Smooth muscle cell of the pulmonary artery (primary cell): ENCODE measurements around the gene RGL2. TPM values are rescaled to one million over a fixed set of nuclear protein-coding genes. Genes with fewer than 3 reads are reported as not detected.

Source experiments
- total RNA-seq: library from RNA; depleted of rRNA; stranded (reverse); fragments of >200 nt; gene quantifications from 2 replicates; pipeline ENCODE4 v1.2.3, GENCODE V29; 2014

The RGL2 gene, protein sequence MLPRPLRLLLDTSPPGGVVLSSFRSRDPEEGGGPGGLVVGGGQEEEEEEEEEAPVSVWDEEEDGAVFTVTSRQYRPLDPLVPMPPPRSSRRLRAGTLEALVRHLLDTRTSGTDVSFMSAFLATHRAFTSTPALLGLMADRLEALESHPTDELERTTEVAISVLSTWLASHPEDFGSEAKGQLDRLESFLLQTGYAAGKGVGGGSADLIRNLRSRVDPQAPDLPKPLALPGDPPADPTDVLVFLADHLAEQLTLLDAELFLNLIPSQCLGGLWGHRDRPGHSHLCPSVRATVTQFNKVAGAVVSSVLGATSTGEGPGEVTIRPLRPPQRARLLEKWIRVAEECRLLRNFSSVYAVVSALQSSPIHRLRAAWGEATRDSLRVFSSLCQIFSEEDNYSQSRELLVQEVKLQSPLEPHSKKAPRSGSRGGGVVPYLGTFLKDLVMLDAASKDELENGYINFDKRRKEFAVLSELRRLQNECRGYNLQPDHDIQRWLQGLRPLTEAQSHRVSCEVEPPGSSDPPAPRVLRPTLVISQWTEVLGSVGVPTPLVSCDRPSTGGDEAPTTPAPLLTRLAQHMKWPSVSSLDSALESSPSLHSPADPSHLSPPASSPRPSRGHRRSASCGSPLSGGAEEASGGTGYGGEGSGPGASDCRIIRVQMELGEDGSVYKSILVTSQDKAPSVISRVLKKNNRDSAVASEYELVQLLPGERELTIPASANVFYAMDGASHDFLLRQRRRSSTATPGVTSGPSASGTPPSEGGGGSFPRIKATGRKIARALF
- 27.0 and 46.3 TPM in 2 replicates for total RNA-seq

DNA sequence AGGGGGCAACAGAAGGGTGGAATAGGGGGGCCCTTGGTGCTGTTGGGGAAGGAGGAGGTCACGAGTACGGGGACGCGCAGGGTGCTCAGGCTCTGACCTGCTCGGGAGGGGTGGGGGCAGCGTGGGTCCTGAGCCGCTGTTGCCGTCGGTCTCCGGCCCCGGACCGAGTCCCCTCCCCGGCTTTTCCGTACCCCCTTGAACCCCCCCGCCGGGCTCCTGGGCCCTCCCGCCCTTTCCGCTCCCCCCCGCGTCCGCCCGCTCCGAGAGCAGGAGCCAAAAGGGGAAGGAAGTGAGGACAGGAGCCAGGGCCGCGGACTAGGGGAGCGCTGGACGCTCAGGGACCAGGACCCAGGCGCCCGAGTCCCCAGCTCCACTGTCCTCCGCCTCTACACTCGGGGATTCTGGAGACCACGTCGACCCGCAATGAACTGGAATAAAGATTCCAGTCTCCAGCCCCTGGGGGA, at the start of gene RGL2:
Gene RGL2, minus strand, starts transcription at position 170 of the 464 bp plus-strand sequence. CDS start 332 bp downstream, outside the sequence.

DNA sequence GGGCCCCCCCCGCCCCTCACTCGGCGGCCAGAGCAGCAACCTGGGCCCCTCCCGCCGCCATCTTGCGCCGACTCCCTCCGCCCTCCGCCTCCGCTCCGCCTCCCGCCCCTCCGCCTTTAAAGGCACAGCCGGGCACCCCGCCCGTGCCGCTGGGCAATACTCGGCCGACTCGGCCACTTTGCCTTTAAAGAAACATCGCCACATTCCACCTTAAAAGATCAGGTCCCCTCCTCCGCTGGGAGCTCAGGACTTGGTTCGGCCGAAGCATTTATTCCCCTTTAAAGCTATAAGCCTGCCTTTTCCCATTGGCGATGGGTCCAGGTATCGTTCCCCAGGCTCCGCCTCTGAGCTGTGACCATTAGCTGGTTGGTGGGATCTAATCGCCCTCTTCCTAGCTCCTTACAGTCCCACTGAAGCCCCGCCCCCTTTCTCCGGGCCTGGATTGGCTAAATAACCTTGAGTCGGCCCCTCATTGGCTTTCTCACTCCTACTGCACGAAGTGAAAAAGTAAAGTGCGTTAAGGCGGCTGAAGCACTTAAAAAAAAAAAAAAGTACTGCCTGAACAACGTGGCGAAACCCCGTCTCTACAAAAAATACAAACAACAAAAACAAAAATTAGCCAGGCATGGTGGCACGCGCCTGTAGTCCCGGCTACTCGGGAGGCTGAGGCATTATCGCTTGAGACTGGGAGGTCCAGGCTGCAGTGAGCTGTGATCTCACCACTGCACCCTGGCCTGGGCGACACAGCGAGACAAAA, 19.1 kb upstream of the RGL2 start, which contains the start of gene ZBTB22:
Gene ZBTB22, minus strand, starts transcription at position 76 of the 757 bp plus-strand sequence. CDS start 828 bp downstream, outside the sequence.

DNA sequence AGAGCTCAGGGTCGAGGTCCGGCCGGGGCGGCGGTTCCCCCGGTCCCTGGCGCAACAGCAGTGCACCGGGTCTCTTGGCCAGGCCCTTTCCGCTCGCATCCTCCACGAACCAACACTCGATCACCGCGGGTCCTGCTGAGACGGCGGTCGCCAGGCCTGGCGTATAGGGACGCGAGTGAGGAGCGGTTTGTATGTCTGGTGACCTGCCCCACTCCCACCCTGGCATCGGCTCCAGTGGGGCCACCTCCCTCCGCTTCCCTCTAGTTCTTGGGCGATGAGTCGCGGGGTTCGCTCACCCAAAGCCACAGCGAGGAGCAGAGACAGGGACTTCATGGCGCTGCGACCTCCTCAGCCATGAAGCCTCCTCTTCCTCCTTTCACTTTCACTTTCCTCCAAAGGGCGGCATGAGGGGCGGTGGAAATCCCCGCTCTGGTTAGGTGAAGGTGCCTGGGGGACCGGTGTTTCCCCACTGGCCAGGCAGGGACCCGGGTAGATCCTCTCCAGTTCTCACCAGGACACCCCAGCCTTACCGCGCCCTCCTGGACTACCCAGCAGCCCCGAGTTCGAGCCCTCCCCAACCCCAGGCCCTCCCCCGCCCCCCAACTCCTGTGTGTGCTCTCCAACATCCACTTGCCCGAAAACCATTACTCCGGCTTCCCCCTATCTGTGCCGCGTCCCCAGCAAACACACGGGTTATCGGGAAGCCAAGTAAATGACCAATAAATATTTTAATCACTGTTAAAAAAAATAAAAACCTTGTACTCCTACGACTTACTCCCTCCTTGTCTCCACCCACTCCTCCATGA, 15.2 kb upstream of the RGL2 start, which contains the start of gene TAPBP:
Gene TAPBP, minus strand, starts transcription at position 370 of the 806 bp plus-strand sequence. Its CDS starts 37 bp downstream, at position 333.

DNA sequence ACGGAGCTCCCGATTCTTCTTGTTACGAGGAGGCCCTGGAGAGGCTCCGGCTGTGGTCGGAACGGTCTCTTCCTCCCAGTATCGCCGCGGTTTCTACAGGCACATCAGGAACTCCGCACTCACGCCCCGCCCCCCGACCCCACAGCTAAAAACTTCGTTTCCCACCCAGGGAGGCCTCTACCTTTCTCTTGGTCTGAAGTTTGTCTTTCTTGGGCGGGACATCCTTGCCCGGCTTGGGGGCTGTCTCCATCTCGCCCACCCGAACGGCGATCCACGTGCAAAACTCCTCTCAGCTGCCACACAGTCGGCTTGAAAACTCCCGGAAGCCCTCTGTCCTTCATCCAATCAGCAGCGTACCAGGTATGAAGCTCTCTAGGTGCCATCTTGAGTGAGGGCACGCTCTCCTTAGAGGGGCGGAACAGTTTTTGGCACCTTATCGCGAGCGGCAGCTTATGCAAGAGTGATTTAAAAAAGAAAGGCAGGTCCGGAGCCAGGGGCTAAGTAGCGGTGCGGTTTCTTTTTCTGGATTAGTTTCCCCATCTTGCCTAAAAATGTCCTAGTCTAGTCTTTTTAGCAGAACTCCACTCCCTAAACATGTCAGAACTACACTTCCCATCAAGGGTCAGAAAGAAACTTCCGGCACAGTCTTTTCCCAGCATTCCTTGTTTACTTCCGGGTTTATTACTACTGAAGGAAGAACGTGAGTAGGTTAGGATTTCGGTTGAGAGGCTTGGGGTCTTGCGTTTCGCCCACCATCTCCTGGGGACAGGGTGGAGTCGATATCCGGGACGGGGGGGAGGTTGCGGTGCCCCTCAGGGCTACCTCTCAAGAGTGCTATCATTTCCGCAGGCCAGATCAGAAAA, 9.6 kb downstream of the RGL2 start, which contains the start of the genes PFDN6 and WDR46:
Gene PFDN6, plus strand, starts transcription at position 681 of the 863 bp plus-strand sequence. CDS start 256 bp downstream, outside the sequence.
Gene WDR46, minus strand, starts transcription at position 319 of the 863 bp plus-strand sequence. Its CDS starts 69 bp downstream, at position 250.

DNA sequence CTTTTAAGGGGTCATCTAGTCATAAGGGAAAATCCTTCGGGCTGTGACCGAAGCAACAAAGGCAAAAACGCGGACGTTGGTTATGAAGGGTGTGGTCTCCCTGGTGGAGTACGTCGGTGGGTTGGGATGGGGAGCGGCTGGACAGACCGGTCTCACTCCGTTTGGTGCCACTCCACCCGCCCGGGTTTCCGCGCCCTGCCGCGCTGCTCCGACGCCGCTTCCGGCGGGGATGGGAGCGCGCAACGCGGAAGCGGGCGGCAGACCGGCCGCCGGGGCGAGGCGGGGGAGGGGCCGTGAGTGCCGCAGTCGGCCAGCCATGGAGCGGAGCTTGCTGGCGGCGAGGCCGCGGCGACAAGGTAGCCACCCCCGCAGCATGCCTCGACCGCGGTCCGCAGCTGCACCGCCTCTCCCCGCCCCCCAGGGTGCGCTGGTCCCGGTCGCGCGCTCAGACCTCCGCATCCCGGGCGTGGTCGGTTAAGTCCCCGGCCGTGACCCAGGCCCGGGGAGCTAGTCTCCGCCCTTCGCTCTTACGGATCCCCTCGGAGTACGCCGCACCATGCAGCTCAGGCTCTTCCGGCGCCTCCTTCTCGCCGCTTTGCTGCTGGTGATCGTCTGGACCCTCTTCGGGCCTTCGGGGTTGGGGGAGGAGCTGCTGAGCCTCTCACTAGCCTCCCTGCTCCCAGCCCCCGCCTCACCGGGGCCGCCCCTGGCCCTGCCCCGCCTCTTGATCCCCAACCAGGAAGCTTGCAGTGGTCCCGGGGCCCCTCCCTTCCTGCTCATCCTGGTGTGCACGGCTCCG, 21.7 kb downstream of the RGL2 start, which contains the start of gene B3GALT4:
Gene B3GALT4, plus strand, starts transcription at position 260 of the 799 bp plus-strand sequence. Its CDS starts 297 bp downstream, at position 557.

DNA sequence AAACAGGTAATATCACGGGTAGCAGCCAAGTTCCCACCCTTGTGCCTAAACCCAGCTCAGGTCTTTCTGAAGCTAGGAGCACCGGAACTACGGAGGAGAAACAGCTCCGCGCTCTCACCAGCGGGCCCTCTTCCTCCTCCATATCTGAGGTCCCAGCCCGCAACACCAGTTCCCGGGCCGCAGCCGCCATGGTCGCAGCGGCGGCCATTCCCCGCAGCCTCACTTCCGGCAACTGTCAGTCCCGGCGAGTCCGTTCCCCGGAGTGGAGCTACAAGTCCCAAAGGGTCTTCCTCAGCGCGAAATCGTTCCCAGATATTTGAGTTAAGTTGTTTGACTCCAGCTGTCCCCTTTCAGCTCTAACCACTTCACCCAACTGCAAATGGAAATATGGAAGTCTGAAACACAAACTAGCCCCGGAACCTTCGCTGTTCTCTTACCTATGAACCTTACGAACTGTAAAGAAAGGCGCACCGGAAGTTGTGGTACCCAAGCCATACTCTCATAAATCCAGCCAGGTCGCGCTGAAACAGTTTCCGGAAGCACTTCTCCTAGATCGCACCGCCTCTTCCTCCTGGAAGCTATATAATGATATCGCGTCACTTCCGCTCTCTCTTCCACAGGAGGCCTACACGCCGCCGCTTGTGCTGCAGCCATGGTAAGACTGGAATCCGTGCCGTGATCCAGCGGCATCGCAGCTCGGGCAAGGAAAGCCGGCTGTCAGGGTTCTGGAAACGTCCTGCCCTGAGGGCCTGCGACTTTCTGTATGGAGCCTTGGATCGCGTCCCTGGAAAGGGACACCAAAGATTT, 27.1 kb downstream of the RGL2 start, which contains the start of the genes RPS18 and VPS52:
Gene RPS18, plus strand, starts transcription at position 608 of the 807 bp plus-strand sequence. Its CDS starts 45 bp downstream, at position 653.
Gene VPS52, minus strand, starts transcription at position 409 of the 807 bp plus-strand sequence. Its CDS starts 201 bp downstream, at position 208.

Other genes with a start within 250 kb of the RGL2 start
- gene HLA-DPA1, start 225.3 kb downstream of the RGL2 start, total RNA-seq, result 0.17 and 3.8 TPM in 2 replicates
- 2.8 and 19.5 TPM in 2 replicates for gene HLA-DPB1, start 223.0 kb downstream of the RGL2 start, total RNA-seq
- gene COL11A2, start 106.5 kb downstream of the RGL2 start, total RNA-seq, result 0.13 and 0.83 TPM in 2 replicates
- 32.2 and 34.4 TPM in 2 replicates for gene RXRB, start 98.3 kb downstream of the RGL2 start, total RNA-seq
- 158 and 190 TPM in 2 replicates for gene SLC39A7, start 98.1 kb downstream of the RGL2 start, total RNA-seq
- gene HSD17B8, start 94.3 kb downstream of the RGL2 start, total RNA-seq, result 4.2 and 5.4 TPM in 2 replicates
- gene RING1, start 90.4 kb downstream of the RGL2 start, total RNA-seq, result 33.2 and 33.3 TPM in 2 replicates
- gene VPS52, start 27.1 kb downstream of the RGL2 start, total RNA-seq, result 40.2 and 44.2 TPM in 2 replicates
- 1,733 and 1,914 TPM in 2 replicates for gene RPS18, start 26.9 kb downstream of the RGL2 start, total RNA-seq
- 4.9 and 7.6 TPM in 2 replicates for gene B3GALT4, start 21.8 kb downstream of the RGL2 start, total RNA-seq
- 44.7 and 54.2 TPM in 2 replicates for gene WDR46, start 9.7 kb downstream of the RGL2 start, total RNA-seq
- 20.1 and 25.2 TPM in 2 replicates for gene PFDN6, start 9.3 kb downstream of the RGL2 start, total RNA-seq
- 91.0 and 112 TPM in 2 replicates for gene TAPBP, start 15.1 kb upstream of the RGL2 start, total RNA-seq
- 28.3 and 28.5 TPM in 2 replicates for gene ZBTB22, start 18.8 kb upstream of the RGL2 start, total RNA-seq
- gene DAXX, start 24.0 kb upstream of the RGL2 start, total RNA-seq, result 32.6 and 46.1 TPM in 2 replicates
- gene KIFC1, start 92.9 kb upstream of the RGL2 start, total RNA-seq, result 2.1 and 5.0 TPM in 2 replicates
- gene PHF1, start 112.1 kb upstream of the RGL2 start, total RNA-seq, result 25.1 and 30.0 TPM in 2 replicates
- gene CUTA, start 119.2 kb upstream of the RGL2 start, total RNA-seq, result 102 and 104 TPM in 2 replicates
- 10.5 and 16.1 TPM in 2 replicates for gene SYNGAP1, start 121.1 kb upstream of the RGL2 start, total RNA-seq
- gene ZBTB9, start 155.6 kb upstream of the RGL2 start, total RNA-seq, result 4.9 and 6.5 TPM in 2 replicates